KG1 (cell line): ENCODE measurements around the gene ZFHX3.

Source experiments
- DNase-seq: peaks from one replicate; lab custom pipeline; 2025; lab: John Stamatoyannopoulos, UW

Gene ZFHX3

DNA sequence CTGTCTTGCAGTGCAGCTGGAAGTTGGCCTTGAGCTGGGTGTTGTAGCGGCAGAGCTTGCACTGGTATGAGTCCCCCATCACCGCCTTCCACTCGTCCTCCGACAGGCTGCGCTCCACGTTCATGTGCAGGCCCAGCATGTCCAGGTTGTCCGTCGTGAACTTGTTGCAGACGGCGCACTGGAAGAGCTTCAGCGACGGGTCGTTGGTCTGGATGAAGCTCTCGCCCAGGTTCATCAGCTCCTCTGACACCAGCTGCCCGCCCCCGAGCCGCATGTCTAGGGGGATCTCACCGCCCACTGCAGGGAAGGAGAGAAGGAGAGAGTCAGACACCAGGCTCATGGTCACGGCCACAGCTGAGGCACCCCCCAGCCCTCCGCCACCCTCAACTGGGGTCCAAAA is 97.3 kb downstream of the ZFHX3 start:
- DNase-seq = no peak

DNA sequence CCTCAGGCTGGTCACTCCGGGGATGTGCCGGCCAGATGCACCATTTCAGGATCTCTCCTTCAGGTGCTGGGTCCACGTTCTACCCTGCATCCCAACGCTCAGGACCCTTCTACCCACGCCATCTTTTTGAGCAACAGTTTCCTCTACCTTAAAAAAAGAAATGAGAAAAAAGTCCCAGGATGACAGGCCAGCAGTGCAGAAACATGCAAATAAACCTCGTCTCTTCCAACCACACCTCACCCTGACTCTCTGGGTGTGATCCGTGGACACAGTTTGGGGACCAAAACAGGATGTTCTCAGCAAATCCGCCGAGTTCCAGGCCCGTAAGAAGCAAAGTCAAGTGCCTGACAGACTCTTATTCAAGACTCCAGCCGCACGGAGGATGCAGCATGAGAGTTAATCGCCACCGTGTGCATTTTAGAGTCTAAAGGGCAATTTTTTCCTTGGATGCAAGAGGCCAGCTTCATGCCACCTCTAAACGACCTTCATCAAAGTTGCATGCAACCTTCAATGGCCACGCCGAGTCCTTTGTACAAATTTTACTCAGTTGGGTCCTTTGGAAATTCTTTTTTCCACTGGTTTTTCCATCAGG is 99.6 kb downstream of the ZFHX3 start:
- no peak for DNase-seq

DNA sequence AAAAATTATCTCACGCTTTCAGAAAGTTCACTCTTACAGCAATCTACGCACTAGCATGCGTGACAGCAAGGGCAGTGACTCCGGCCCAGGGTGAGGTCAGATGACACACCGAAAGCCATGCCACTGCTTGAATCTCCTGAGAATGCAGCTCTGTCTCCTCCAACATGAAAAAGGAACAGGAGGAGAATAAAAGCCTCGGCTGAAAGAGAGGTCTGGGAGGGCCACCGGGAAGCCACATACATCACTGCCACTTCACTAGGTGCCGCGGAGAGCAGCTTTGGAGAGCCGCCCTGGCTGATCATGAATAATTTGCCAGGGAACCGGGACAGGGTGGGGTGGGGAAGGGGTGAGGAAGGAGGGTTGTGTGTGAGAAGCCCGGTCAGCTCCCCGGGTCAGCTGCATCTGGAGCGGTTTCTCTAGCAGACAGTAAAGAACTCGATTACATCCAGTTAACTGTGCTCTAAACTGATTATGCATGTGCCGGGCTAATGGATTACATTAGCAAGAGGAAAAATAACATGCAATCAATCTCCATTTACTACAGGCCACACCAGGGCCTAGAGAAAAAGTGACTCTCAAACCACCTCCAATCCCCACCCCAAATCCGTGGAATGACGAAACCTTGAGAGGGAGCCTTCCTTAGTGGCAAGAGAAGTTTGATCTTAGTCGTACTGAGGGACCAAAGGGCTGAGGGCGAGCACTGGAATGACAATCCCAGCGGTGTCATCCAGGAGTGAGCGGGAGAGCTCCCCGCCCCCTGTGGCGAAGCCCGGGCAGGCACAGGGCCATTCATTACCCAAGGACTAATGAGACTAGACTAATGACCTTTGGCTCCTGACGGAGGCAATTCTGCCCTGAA is 100.3 kb downstream of the ZFHX3 start:
- no peak for DNase-seq

DNA sequence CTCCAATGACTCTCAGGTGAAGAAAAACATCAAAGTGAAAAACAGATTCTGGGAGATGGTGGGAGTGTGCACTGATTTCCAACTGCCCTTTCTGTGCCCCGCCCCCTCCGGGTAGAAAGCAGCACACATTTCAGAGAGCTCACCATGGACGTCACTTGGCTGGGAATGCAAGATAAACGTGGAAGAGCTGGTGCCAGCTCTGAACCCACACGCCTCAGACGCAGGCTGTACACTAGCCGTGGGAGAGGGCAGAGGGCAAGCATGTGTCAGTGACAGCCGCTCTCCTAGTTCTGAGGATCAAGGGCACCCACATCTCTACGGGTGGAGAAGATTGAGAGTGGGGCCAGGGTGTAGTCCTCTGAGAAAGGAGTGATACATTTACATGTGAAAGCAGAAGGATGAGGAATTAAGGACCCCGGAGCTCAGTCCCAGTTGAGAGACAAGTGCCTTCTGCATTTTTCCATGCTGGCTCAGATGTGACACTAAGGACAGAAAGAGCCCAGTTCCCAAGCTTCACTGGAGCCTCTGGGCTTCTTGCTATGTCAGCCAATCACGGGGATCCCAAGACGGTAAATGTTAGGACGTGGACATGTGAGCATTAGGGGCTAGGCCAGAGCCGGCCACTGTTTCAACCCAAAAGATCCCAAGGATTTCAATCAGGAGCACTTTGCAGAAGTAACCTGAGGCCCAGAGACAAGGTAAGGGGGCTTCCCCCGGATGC is 101.3 kb downstream of the ZFHX3 start:
- DNase-seq = no peak

DNA sequence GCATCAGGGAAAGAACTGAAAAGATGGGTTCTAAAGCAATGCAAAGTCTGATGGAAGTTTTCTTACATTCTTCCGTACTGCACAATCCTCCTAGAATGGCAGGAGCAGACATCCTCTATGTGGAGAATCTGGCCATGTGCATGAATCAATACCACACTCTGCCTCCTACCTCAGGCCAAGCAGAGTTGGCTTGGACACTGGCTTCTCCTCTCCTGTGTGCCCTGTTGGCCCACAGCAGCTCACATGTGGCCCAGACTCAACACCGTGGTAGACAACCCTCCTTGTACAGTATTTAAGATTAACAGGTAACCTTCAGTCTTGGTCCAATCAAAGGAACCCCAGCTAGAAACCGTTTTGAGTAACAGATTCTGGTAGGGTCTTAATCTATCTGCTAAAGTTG is 101.9 kb downstream of the ZFHX3 start:
- no peak for DNase-seq

DNA sequence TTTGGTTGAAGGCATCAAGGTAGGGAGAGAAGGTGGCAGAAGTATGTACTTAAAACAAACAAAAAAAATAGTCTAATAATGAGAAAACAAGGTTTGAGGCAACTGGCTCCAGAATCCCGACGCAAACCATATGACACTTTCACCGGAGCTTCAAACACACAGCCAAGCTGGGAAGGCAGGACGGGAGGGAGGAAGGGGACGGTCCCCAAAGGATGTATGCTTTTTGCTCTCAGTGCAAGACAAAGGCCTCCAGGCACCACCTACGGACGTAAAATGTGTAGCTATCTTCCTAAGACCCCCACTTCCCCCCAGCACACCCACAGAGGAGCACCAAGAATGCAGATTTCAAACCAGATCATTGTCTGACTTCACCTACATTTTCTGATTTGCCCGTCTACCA is 102.3 kb downstream of the ZFHX3 start:
- no peak for DNase-seq

DNA sequence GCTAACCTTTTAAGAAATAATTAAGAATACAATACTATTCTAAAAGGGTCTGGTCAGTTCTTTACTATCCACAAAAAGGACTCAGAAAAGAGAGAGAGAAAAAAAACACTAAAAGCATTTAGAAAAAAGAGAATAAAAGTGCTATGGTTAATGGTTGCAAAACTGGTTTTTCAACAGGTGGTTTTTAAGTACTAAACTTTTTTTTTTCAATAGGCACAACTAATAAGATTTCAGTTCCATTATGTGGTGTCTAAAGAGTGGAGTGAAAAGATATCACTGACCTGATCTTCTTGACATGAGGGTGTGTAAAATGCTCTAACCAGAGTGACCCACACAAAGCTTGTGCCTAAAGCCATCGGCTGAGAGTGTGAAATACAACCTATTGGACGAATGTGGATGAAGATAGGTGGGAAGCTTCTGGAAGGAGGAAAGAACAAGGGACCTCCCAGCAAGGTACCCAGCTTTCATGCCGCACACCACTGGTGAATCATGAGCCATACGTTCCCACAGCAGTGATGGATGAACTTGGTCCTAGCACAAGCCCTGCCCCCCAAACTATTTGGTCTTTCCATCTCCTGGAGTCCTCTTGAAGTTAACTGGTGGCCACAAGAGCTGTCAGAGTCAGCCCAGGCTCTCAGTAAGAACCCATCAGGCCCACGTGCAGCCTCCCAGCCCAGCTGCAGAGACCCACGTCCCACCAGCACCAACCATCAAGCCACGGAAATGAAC is 103.0 kb downstream of the ZFHX3 start:
- DNase-seq = no peak

DNA sequence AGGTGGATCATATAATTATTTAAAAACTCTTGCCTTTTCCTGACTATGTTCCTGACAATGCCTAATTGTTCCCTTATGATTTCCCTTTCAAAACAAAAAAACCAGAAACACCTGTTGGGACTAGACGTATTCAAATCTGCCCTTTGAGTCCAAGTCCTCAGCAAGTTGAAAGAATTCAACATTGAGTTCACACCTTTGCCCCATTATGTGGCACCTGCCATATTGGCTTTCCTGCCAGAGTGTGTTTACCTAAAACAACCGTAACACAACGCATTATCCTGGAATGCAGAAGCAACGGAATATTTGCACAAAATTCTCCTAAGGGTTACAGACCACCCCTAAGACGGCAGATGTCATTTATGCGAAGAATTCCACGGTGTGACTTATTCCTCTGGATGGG is 105.9 kb downstream of the ZFHX3 start:
- no peak for DNase-seq

DNA sequence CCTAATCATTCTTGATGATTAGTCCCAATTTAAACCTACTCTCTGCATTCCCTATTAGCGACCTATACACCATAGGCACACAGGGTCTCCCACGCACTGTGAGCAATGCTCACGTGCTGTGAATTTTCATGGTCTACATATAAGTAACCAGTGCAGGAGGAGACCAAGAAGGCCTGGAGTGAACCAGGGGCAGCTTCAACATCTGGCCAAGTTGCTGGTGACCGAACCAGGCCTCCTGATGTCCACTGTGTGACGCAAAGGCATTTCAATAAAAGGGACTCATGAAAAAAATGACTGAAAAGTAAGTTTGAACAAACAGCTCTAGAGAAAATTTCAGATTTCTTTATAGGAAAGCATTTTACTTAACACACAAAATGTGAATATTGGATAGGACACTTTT is 107.0 kb downstream of the ZFHX3 start:
- DNase-seq = no peak

DNA sequence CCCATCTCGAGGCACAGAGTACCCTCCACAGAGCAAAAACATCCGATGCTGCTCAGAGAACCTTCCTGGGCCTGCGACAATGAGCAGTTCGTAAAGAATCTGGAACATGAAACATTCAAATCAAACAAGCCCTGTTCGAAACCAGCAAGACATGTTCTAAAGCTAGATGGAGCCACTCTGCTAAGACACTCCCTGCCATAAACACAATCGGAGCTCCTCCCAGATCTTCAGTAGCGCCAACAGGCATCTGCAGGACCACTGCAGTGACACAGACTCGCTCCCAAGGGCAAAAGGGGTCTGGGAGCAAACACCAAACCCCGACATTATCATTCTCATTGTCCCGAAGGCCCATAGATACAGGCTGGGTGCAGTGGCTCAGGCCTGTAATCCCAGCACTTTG is 108.7 kb downstream of the ZFHX3 start:
- no peak for DNase-seq

DNA sequence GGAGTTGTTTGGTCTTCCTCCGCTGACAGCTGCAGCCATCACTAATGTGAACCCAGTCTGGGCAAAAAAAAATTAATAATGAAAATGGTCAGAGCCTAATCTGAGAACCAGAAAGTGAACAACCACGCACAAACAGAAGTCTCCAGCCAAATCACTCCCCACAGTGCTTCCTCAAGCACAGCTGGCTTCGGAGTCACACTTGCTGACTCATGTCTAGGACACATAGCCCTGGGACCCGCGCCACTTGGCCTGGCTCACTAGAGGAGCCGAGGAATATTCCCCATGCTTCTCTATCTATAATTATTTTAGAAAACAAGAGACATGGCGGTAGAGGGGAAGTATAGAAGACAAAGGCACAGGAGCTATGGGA is 109.1 kb downstream of the ZFHX3 start:
- no peak for DNase-seq

DNA sequence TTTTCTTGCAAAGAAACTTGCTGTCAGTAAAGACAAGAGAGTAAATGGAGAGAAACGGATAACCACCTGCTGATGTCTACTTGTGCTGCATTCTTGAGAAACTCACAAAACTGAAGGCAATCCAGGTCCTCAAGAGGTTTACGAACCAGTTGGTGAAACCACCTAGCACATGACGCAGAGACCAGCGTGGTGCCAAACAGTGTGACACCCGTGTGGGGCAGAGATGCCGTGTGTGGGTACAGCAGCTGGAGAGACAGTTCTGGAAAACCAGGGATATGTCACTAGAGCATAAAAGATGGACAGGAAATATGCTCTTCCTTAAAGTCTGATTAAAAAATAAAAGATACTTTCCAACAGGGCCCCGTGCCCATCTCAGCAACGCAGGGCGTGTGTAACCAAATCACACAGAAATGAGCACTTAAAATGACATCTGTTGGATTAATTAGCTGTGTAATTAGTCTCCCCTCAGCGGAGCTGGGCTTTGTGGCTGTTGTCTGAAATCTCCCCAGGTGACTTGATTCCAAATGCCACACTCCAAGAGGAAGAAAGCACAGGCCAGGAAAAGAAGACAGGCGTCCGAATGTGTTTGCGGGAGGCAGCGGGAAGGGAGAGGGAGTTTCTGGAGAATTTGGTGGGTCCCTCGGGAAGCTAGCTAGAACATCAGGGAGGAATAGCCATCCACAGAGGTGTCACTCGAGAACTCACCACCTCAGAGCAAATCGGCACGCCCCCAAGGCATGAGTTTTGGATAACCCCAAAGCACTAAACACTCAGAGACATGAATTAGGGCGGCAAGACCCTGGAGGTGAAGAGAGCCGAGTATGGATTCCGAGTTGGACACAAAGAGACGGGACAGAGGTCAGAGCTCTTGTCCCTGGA is 109.8 kb downstream of the ZFHX3 start:
- DNase-seq = no peak

DNA sequence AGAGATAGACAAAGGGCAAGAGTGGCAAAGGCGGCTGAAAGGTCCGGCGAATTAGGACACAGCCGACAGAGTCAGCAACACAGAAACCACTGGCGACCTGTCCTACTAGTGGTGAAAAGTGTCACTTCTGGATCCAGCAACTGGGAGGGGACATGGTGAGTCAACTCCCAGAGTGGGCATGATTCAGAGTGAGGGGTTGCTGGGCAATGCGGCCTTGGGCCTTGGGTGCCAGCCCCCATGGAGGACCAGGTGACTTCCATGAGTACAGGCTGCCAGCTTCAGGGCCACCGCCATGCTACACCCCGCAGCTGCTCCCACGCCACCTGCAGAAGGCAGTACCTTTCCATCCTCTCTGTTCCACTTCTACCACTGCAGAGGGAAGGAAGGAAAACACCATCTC is 110.6 kb downstream of the ZFHX3 start:
- no peak for DNase-seq

DNA sequence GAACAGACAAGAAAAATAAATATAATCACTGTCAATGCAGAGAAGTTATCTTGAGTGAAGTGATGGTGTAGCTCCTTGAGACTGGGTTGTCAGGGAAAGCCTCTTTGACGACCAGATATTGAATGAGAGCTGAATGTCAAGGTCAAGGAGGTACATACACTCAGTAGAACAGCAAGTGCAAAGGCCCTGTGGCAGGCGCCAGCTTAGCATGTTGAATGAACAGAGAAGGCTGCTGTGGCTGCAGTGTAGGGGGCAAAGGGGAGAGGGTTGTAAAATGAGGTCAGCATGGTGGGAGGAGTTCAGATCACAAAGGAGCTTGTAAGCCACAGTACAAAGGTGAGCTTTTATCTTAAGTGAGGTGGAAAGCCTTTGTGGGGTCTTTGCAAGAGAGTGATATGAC is 111.5 kb downstream of the ZFHX3 start:
- DNase-seq = no peak

DNA sequence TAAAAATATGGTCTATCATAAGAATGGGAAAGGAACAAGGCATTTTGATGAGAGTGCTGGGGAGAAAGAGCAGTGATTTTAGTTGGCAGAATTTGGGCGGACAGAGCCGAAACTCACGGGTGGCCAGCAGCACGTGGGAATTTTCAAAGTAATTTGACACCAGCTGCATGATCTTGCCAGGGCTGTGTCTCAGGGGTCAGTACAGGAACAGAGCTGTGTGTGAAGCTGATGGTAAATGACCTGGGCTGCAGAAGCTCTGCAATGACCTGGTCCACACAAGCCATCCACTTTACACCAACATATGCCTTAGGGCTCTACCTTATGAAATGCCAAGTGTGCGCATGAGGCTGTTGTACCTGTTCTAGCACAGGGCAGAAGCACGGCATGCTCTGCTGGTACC is 112.0 kb downstream of the ZFHX3 start:
- no peak for DNase-seq

DNA sequence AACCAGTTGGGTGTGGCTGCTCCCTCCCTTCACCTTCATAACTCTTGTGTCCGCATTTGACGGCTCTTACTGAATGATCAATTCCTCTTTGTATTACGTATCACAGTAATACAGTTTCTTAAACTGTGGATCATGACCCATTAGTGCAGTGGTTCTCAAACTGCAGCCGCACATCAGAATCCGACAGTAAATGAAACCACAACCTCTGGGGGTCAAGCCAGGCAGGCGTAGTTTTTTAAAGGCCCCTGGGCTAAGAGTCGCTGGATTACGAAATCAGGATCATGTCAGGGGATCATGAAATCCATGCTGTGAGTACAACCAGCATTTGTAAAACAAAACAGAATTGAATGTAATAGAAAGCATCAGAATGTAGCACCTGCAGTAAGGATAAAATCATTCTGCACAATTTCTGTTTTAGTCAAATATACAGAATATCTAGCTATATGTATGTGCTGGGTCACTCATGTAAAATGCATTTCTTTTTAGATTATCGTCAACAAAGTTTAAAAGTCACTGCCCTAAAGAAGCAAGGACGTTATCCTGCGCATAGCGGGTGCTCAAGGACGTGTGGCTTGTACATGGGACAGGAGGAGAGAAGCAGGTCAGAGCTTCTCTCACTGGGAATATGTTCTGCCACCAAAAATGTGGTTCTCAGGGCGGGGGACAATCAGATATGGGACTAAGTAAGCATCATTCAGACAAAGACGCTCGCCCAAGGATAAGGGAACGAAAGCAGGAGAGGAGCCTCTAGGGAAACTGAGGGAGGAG is 113.1 kb downstream of the ZFHX3 start:
- no peak for DNase-seq

DNA sequence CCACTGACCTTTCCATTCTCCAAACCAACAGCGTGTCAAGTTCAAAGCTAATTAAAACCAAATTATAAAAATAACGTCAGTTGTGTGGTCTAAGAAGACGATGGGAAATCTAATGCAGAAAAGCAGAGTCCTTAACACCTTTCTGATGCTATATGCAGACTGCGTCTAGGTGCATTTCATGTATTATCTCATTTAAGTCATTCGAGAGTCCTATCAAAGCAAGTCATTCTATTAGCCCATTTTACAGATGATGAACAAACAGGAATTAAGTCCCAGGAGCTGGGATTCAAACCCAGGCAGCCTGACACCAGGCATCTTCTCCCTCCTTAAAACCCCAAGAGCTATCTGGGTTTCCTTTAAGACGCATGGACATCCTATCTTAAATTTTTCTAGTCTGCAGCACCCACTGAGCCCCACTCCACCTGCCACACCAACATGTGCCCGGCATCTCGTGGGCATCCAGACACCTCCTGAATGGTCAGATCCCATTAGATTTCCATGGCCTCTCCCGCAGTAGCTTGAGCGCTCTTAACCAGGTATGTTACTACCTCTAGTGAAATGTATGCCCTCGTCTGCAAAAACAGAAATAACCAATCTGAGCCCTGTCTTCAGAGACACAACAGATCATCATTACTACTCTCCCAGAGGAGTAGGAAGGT is 115.1 kb downstream of the ZFHX3 start:
- DNase-seq = no peak

DNA sequence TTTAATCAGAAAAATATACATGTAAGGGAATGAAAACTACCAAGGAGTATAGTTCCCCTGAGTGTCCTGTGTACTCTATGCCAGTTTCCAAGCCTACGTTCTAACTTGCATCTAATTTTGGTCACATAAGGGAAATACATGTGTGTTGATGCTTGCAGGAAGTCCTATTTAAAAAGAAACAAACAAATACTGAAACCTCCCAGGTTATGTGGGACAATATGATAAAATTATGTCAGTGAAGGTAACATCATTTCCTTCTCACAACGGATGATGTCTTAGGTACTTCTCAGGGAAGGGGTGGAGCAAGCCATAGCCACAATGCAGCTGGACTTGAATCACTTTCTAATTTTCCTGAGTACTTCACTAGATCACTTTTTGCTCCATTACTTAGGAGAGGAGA is 115.9 kb downstream of the ZFHX3 start:
- no peak for DNase-seq

DNA sequence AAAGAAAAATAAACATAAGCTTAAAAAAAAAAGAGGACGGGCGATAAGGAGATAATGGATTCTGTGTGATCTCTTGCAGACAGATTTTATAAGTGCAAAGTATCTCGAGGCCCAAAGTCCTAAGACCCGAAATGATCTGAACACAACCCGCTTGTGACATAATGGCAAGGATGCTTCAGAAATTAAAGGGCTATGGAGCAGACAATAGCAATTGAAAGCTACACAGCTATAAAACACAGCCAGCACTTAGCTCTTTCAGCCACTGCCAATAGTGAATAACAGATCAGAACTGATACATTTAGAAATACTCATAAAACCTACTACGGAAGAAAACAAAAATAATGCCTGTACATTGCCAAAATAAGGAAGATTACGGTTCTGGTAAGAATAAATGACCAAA is 117.5 kb downstream of the ZFHX3 start:
- no peak for DNase-seq
